Suppressor macrophage (primary cell): ENCODE data around the gene TRAPPC4.
"Not testable (repeated sequence)": the region's sequence is repeated elsewhere in the genome, so short reads cannot be mapped to it uniquely, and the experiment has no call there.

ENCODE experiments used
- DNase-seq, 4 experiments: peaks; one replicate each; pipeline ENCODE4 v3.0.0-alpha.2; 2020 to 2022

The TRAPPC4 gene

GRCh38 chr11:119014209-119014924 is 4.2 kb upstream of the TRAPPC4 start:
- DNase-seq: no peak

GRCh38 chr11:119015054-119015611 is 3.4 kb upstream of the TRAPPC4 start:
- peak in 1 of 4 experiments; percentile 21 for DNase-seq

- no peak for DNase-seq
These were observed 2.2 kb upstream of the TRAPPC4 start for GRCh38 chr11:119016216-119017009.

GRCh38 chr11:119017377-119017776 is 1.2 kb upstream of the TRAPPC4 start:
- DNase-seq: not testable (repeated sequence)

- no peak for DNase-seq
These were observed 1.4 kb downstream of the TRAPPC4 start for GRCh38 chr11:119019996-119020395.

GRCh38 chr11:119021631-119022030 is 3.1 kb downstream of the TRAPPC4 start:
- DNase-seq: no peak

GRCh38 chr11:119023741-119024140 is 5.2 kb downstream of the TRAPPC4 start:
- DNase-seq: no peak

- DNase-seq: no peak
These were observed 6.0 kb downstream of the TRAPPC4 start for GRCh38 chr11:119024430-119025098.

- no peak for DNase-seq
These were observed 6.5 kb downstream of the TRAPPC4 start for GRCh38 chr11:119025099-119025473.

- DNase-seq: no peak
These were observed 7.0 kb downstream of the TRAPPC4 start for GRCh38 chr11:119025541-119025940.

- DNase-seq: no peak
These were observed 7.6 kb downstream of the TRAPPC4 start for GRCh38 chr11:119025978-119026766.

GRCh38 chr11:119026970-119027369 is 8.4 kb downstream of the TRAPPC4 start:
- no peak for DNase-seq

- DNase-seq: no peak
These were observed 9.2 kb downstream of the TRAPPC4 start for GRCh38 chr11:119027561-119028345.

GRCh38 chr11:119028346-119029068 is 9.9 kb downstream of the TRAPPC4 start:
- DNase-seq: peak in 1 of 4 experiments; percentile 10

GRCh38 chr11:119029069-119029339 is 10.4 kb downstream of the TRAPPC4 start:
- no peak for DNase-seq

- peak; percentile 58 to 81 (median 75) for DNase-seq
These were observed 10.9 kb downstream of the TRAPPC4 start for GRCh38 chr11:119029340-119030028.

GRCh38 chr11:119030029-119030328 is 11.4 kb downstream of the TRAPPC4 start:
- DNase-seq: no peak

- DNase-seq: peak; percentile 98 to 99 (median 99)
These were observed 11.9 kb downstream of the TRAPPC4 start, which contains the start of gene SLC37A4 for GRCh38 chr11:119030329-119031047. TSS of gene SLC37A4 (minus strand) at chr11:119030877.

GRCh38 chr11:119031912-119032280 is 13.3 kb downstream of the TRAPPC4 start:
- DNase-seq: no peak

- DNase-seq: not testable (repeated sequence)
These were observed 14.9 kb downstream of the TRAPPC4 start for GRCh38 chr11:119033421-119033820.
